ENCODE measurements around the gene SAYSD1.

- no peak for TF ChIP-seq CTCF (IDR thresholded peaks at IDR 0.05)
- no peak for TF ChIP-seq POLR2A (IDR thresholded peaks at IDR 0.05)
Measured at GRCh38 chr6:39104528-39104927, 10.5 kb downstream of the SAYSD1 start.
